NCI-H446 treated with DMSO at 0.1 percent for 48 hours (cell line): ENCODE results near the gene C11orf71.

Experiments
- DNase-seq: peaks from one replicate; lab custom pipeline; 2025; lab: John Stamatoyannopoulos, UW

The C11orf71 gene, protein sequence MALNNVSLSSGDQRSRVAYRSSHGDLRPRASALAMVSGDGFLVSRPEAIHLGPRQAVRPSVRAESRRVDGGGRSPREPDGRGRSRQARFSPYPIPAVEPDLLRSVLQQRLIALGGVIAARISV

DNA sequence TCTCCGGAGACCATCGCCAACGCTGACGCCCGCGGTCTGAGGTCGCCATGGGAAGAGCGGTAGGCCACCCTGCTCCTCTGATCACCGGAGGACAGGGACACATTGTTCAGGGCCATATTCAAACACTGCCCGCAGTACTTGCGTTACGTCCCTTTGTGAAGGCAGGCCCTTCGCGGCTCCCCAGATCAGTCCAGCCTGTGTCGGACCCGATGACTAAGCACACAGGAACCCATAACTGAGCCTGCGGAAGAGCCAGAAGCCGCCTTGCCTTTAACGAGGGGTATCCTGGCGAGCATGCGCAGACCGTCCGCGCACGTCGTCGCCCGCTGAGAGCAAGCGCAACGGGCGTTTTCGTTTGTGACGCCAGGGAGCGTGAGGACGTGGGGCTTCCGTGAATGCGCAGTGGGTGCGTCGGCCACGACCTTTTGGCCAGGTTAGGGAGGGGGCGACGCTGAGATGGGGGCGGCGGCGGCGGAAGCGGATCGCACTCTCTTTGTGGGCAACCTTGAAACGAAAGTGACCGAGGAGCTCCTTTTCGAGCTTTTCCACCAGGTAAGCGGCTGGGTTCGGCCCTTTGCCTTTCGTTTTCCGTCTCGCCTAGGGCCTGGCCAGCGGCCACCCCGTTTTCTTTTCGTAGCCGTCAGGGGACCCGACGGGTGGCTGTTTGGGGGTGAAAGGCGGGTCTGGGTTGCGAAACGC is at the start of gene C11orf71, which contains the start of gene RBM7:
Gene C11orf71, minus strand, starts transcription at position 296 of the 699 bp plus-strand sequence. Its CDS starts 180 bp downstream, at position 116.
Gene RBM7, plus strand, starts transcription at position 451 of the 699 bp plus-strand sequence. Its CDS starts 6 bp downstream, at position 457.
- DNase-seq = peak; percentile 93

DNA sequence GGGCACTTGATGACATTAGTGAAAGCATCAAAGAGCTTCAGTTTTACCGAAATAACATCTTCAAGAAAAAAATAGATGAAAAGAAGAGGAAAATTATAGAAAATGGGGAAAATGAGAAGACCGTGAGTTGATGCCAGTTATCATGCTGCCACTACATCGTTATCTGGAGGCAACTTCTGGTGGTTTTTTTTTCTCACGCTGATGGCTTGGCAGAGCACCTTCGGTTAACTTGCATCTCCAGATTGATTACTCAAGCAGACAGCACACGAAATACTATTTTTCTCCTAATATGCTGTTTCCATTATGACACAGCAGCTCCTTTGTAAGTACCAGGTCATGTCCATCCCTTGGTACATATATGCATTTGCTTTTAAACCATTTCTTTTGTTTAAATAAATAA is 49.5 kb upstream of the C11orf71 start:
- DNase-seq = no peak

DNA sequence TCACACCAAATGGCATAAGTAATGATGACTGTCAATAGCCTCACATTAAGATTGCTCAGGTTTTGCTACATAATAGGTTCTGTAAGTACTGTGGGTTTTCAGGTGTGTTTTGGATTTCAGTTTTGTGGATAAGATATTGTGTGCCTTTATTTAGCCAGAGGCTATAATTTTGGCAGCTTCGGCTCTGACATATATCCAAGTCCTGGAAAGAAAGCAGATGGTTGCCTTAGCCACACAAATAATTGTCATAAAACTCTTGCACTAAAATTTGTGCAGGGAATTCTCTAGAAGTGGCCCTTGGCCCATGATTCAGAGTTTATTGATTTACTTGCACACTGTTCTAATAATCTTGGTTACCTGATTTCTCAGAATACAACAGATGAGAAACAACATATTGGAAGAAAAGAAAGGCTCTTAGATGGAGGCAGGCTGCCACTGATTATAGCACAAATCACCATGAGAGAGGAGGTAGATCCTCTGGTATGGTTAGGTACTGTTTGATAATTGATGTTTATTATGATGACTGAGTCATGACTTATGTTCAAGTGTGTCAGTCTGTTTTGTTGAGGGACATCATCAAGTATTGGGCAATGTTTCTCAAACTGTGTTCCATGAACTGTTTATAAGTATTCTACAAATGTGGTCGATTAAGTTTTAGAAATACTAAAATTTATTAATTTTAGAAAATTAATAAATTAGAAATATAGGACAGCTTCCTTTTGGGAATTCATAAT is 48.6 kb upstream of the C11orf71 start:
- DNase-seq = no peak

DNA sequence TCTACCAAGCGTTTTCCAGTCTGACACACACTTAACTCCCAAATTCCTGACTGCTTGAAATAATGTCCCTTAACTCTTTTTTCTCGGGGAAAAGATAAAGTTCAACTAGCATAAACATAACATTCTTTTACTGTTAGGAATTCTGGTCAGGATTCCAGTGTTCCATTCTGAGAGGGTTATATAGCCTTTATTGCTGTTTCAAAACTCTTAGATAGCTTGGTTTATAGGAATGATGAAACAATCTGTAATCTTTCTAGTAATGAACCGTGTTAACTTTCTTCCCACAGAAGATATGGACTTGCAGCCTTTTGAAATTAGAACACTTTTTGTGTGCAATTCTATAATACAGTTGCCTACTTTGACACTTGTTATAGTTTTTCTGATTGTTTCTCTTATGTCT is 47.6 kb upstream of the C11orf71 start:
- DNase-seq = no peak

DNA sequence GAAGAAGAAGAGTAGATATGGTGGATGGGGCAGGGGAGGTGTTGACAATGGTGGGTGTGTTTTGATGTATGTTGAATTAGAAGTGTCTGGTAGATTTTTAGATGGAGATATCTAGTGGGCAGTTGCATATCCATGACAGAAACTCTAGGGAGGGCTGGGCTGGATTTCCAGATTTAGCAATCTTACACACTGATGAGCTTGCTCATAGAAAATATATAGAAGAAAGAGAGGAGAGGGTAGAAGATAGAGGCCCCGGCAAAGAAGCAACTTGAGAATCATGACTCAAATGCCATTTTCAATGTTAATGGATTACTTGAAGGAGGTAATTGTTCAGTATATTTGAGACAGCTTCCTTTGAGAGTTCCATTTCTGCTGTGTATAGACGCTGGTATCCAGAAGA is 47.1 kb upstream of the C11orf71 start:
- no peak for DNase-seq

DNA sequence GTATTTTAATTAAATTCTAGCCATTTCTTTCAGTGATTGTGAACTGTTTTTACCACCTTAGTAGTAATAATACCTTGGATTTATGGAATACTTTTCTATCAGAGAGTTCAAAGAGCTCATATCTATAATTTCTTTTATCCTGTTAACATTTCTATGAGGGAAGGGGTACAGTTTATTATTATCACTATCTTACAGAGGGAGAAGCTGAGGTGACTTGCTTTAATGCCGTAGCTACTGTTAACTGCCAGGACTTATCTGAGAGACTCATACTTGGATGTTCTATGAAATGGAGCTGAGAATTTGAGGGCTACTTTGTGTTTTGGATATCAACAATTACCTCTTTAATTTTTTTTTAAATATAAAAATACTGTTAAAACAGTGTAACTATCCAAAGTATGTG is 42.2 kb upstream of the C11orf71 start:
- DNase-seq = no peak

DNA sequence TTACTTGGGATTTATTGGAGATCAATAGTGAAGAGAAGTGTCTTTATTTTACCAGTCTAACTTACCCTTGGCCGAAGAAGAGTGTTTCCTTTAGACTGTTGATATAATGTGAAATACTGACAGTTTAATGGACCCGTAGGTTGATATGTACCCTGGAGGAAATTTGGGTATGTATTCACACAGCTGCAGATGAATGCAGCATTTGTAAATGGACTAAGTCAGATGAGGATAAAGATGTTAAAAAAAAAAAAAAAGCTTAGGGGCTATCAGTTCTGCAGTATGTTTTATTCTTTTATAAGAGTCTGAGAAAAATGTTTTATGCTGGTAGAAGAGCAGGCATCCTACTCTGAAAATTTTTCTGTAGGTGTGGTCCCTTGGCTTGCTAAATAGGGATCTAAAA is 41.6 kb upstream of the C11orf71 start:
- no peak for DNase-seq

DNA sequence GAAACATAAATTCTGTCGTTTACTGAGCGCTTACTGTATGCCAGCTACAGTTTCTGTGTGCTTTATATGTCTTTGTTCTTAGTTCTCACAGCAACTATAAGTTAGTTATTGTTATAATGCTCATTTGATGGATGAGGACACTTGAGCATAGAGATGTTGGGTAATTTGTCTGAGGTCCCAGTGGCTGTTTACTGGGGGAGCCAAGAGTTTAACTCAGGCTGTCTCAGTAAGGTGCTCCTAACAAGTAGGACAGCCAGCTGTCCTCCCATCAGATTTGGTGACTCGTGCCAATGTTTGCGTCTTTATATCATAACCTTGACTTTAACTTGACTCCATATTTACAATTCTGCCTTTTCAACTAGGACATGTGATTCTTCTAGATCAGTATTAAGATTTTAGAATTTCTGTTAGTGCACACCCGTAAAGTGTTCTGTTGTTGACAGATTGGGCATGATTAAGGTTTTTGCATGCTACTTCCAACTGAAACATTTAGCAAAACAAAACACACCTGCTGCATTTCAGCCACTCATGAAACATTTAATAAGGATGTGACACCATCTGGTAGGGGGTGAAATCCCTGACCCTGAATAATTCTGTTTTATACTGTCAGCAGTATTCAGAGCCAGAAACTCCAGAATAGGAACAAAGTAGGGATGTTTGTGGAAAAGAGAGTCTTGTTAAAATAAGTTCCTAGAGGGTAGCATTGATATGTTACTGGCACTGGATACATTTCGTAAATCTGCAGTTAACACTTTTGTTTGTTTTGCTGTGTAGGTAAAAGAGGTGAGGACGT is 40.9 kb upstream of the C11orf71 start:
- DNase-seq = peak; percentile 3

DNA sequence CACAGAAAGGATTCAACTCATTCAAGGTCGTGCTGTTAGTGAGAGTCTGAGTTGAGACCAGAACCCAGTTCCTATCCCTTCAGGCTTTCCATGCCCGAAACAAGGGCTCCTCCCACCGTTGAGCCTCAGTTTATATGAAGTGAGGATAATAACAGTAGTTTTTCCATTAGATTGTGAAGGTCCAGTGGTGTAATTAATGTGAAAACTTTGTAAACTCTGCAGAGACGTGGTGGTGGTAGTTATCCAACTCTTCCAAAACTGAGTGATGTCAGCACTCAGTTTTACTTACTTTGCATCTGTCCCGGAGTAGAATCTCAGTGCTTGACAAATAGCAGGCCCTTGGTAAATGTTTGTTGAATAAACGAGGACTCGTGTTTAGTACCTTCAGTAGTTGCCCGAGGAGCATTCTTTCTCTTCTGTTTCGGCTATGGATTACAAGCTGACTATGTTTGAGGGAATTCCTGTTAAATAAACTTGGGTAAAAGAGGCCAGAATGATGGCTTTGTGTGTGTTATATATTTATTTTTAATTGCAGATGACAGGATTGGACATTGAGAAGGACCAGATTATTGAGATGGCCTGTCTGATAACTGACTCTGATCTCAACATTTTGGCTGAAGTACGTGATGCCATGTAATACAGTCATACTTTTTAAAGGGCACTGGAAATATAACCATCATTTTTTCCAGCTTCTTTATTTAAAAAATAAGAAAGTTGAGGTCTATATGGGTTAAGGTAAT is 40.0 kb upstream of the C11orf71 start:
- no peak for DNase-seq

DNA sequence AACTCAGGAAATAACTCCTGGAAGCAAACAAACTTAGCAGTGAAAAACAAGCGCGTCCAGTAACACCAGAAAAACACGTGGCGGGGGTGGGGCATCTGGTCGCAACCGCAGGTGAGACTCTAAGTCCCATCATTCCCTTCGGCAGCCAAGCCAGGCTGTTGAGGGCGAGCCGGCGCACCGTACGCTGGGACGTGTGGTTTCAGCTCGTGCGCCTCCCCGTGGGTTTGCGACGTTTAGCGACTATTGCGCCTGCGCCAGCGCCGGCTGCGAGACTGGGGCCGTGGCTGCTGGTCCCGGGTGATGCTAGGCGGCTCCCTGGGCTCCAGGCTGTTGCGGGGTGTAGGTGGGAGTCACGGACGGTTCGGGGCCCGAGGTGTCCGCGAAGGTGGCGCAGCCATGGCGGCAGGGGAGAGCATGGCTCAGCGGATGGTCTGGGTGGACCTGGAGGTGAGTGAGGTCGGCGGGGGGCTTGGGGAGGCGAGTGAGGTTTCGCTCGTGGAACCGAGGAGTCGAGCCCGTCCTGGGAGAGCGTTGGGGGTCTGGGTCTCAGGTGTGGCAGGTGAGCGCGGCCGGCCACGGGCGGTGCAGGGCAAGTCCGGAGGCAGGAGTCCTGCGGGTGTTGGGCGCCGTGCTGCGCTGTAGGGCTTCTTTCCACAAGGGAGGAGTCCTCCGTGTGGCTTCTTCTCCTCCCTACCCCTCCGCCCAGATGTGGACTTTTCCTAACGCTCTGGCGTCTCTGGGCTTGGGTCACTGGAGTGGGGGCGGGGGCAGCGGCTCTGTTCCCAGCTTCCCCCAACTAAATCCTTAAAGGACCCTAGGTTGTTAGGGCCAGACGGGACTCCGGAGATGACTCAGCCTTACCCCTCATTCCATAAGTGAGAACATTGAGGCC is 39.2 kb upstream of the C11orf71 start, which contains the start of gene REXO2:
Gene REXO2, plus strand, starts transcription at position 239 of the 892 bp plus-strand sequence. Its CDS starts 62 bp downstream, at position 301.
- peak; percentile 83 for DNase-seq

DNA sequence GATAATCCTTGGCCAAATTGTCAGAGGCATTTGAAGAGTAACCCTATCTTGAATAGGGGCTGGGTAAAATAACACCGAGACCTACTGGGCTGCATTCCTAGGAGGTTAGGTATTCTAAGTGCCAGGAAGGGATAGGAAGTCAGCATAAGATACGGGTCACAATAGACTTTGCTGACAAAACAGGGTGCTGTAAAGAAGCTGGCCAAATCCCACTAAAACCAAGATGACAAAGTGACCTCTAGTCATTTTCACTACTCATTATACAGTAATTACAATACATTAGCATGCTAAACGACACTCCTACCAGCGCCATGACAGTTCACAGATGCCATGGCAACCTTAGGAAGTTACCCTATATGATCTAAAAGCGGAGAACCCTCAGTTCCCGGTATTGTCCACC is 38.0 kb upstream of the C11orf71 start:
- no peak for DNase-seq

DNA sequence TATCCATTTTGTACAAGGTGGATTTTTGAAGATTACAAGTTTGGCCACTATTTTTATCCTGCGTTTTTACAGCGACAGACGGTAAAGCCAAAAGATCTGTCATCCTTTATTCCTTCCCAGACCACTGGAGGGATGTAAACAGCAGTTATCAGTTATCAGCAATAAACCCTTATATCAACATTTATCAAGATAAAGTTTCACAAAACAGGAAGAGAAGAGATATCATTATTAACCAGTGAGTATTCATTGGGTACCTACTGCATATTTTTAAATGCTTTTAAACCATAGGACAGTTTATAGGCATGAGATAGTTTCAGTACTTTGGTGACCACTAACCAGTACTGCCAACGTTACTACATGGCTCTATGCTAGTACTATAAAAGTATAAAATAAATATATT is 33.1 kb upstream of the C11orf71 start:
- no peak for DNase-seq

DNA sequence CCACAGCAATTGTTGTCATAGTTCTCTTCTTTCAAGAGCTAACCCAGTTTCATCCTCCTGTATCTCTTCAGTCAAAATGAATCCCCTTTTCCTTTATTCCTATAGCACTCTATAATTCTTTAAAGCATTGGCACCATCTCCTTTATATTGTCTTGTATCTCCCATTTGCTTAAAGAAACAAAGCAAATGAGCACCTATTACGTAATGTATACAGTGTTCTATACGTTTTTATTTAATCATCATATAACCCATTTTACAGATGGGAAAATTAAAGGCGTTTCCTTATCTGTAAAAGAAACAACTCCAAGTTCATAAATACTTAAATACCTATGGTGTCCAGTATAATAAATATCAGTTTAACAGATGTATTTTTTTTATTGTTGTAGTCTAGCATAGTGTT is 32.6 kb upstream of the C11orf71 start:
- DNase-seq = no peak

DNA sequence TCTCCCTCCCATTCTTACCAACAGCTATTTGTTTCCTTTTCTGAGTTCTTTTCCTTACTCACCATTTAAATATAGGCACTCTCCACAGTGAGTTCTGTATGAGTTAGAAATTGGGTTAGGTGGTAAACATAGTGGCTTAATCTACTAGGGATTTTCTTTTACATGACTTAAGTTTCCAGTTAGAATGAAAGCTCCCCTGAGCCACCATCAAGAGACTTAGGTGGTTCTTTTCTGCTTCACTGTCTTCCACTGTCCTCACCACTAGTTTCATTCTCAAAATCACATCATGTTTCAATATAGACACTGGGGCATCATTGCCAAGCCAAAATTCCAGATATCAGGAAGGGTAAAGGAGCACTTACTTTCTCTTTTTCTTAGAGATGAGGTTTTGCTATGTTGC is 30.0 kb upstream of the C11orf71 start:
- DNase-seq = no peak

DNA sequence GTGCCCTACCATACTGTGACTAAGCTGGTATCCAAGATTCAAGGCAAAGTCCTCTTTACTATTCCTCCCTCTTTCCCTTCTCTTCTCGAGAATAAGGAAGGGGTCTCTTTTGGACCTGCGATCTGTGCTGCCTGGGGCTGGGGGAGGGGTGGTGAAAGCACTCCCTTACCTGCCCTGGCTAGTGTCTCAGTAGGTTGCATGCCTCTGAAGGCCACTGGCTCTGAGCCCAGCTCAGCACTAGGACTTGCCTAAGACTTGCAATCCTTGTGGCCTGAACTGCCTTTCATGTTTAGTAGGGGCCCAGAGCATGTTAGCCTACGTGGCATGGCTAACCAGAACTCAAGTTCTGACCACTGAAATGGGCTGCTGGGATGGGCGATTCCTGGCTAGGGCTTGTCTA is 26.0 kb upstream of the C11orf71 start:
- DNase-seq = no peak

DNA sequence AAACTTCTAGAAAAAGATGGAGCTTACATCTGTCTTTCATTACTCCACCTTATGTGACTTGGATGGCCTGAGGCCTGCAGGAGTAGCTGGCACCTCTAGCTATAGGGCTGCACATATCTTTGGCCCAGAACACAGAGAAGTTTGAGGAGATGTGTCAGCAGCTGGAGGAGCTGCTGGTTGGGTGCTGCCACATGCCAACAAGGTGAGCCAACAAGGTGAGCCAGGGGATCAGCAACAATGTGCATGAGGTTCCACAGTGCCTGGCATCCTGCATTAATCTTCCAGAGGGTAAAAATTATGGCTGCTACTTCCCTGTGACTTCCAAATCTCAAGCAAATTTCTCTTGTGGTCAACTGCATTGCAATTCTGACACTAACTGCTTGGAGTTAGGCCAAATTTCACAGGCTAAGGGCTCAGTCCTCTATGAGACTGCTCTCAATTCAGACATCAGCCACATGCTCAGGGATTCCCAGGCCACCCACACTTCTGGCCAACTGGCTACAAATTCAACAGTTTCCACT is 16.2 kb upstream of the C11orf71 start:
- no peak for DNase-seq

DNA sequence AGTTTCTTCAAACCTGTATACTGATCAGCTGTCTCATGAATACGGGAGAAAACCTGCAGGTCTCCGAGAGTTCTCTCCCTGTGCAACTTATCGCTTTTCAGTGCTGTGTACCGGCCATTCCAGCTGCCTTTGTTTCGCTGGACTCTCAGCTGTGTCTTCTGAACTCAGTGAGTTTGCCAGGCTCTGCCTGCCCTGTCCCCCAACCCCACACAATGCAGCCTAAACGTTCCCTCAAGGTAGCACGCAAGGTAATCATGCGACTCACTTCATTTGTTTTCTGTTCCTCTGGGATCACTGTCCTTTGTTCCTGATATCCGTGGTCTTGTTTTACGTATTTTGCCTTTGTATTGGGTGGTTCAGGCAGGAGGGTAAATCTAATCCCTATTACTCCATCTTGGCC is 13.6 kb upstream of the C11orf71 start:
- DNase-seq = no peak

DNA sequence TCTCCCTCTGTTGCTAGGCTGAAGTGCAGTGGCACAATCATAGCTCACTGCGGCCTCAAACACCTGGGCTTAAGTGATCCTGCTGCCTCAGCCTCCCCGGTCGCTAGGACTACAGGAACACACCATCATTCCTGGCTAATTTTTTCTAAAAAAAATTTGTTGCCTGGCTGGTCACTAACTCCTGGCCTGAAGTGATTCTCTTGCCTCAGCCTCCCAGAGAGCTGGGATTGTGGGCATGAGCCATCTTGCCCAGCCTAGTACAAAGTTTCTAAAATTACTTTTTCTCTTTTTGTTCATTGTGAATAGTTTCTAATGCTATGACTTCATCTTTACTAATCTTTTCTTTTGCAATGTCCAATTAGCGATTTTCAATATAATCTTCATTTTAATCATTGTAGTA is 12.6 kb upstream of the C11orf71 start:
- no peak for DNase-seq

DNA sequence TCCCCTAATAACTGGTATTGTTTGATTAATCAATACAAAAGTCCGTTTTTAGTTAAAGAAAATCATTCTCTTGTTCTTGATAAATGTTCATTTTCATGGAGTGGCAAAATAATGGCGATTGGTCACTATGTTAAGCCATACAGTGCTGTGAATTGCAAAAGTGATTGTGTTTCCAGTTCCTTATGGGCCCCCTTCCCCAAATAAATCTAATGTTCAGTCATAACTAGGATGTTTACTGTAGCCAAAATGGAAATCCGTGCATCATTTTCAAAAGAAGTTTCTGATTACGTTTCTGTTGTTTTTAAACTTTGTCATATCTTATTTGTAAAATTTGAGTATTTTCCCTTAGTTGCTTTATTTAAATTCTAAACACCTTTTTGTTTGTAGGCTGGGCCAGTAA is 1.0 kb upstream of the C11orf71 start:
- no peak for DNase-seq

DNA sequence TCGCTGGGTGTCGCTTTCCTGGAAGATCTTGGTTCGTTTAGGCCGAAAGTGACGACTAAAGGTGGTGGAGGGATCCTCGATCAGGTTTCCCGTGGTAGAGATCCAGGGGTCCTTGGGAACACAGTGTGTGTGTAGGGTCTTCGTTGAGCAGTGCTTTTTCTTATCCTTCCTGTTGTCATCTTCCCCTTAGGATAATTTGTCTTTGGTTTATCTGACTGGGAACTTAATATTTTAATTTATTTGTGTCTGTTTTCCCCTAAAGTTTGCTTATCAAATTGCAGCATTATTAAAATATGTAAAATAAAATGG is 558 bp upstream of the C11orf71 start:
- no peak for DNase-seq
